ENCODE data around the gene AIFM3.
"Not testable (repeated sequence)": the region's sequence is repeated elsewhere in the genome, so short reads cannot be mapped to it uniquely, and the experiment has no call there.

The AIFM3 gene

GRCh38 chr22:20992056-20992442 is 25.0 kb downstream of the AIFM3 start:
- no peak for DNase-seq

DNA sequence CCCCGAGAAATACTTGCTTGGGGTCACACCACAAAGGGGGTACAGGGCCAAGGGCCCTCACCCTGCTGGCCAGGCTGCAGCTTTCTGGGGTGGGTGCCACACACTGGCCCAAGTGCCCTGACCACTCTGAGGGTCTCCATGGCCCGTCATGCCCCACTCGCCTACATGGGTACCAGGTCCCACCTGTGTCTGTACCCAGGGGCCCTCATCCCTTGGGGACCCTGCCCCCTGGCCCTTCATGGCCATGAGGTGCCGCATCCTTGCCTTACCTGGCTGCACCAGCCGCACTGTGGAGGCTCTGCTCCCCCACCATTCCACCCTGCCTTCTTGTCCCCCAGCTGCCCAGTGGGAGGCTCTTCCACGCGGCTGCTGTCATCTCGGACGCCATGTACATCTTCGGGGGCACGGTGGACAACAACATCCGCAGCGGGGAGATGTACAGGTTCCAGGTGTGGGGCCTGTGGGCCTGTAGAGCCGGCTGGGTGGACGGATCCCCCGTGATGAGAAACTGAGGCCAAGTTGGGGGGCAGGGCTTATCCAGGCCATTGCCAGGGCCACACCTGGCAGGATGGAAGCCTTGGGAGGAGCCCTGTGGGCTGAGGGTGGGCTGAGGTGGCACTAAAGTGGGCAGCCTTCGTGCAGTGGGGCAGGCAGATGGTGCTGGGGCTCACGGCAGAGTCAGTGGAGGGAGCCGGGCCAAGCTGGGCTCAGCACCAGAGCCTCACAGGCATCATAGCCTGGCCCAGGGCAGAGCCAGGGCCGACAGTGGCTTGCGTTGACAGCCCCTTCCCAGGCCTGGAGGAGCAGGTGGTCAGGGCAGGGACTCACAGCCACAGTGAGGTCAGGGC is 25.6 kb downstream of the AIFM3 start:
- DNase-seq, result no peak

- DNase-seq, result no peak
Measured at GRCh38 chr22:20993304-20994127, 26.5 kb downstream of the AIFM3 start.

- no peak for DNase-seq
Measured at GRCh38 chr22:20994128-20994901, 27.3 kb downstream of the AIFM3 start.

DNA sequence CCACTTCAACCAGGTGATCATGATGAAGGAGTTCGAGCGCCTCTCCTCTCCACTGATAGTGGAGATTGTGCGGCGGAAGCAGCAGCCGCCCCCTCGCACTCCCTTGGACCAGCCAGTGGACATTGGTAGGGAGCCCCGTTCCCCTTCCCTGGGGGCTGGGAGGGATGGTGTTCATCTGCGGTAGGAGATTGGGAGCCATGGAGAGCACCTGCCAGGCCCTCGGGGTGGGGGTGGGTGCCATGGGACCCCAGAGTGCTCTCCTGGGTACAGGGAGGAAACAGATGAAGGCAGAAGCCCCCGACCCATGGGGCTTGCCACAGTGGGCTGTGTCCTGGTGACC is 27.8 kb downstream of the AIFM3 start:
- DNase-seq, result no peak

- no peak for DNase-seq
Measured at GRCh38 chr22:20995329-20996030, 28.4 kb downstream of the AIFM3 start.

GRCh38 chr22:20996031-20996410 is 29.0 kb downstream of the AIFM3 start:
- no peak for DNase-seq

GRCh38 chr22:20996598-20997535 is 29.8 kb downstream of the AIFM3 start:
- no peak for DNase-seq

DNA sequence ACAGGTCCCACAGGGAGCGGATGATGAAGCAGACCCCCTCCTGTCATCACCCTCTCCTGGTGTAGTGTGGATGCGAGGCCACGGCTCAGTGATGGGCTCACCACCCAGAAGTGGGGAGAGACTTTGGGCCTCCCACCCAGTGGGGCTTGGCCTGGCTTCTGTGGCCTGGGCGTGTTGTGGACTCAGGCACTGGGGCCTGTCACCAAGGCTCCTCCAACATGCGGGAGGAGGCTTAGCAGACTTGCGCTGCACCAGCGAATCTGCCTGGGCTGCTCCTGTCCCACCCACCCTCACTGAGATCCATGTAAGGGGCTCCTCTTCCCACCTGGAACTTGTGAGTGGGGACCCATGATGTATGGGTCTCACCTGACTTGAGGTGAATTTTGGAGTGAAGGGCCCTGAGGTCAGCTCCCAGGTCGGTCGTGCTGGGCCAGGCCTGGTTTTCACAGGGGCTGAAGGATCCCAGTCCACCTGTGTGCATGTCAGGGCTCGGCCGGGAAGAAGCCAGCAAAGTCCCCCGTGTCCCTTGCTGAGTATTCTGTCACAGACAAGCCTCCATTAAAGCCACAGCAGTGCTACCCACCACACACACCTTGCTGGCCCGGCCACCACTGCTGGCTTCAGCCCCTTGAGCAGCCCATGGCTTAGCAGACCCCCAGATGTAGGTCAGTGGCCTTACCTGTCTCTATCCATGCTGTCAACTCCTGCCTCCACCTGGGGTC is 30.6 kb downstream of the AIFM3 start:
- no peak for DNase-seq

DNA sequence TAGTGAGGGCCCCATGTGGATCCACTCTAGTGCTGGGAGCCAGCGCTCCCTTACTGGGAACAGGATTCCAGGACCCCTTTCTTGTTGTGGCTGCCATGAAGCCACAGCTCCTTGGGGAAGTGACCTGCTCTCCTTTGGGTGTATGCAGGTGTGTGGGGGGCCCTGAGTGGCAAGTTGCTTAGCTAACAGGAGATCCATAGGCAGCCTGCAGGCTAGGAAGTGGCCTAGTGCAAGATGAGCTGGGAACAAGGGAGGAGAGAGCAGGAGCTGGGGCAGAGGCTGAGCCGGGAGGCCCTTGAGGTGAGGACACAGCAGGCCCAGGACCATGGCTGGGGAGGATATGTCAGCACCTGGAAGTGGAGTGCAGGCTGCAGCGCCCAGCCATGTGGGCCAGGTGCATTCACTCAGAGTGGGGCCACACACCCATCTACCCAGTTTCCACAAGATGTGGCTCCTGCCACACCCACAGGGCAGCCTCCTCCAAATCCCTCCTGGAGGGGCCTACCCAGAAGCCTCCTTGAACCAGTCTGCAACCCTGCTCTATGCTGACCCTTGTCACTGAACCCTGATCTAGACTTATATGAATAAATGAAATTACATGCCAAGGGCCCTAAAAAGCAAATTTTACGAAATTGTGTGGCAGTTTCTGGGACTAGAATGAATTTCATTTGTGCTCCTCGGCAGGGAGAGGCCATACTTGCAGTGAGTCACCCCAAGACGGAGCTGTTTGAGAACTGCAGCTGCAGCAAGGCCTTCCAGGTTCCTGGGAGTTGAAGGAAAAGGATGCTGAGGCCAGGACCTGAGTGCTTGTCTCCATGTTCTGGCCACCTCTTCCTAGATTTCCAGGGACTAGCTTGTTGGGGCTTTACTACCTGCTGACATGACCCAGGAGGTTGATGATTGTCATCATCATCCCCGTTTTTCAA is 31.6 kb downstream of the AIFM3 start:
- no peak for DNase-seq

- DNase-seq, result no peak
Measured at GRCh38 chr22:20999350-21000206, 32.5 kb downstream of the AIFM3 start.

DNA sequence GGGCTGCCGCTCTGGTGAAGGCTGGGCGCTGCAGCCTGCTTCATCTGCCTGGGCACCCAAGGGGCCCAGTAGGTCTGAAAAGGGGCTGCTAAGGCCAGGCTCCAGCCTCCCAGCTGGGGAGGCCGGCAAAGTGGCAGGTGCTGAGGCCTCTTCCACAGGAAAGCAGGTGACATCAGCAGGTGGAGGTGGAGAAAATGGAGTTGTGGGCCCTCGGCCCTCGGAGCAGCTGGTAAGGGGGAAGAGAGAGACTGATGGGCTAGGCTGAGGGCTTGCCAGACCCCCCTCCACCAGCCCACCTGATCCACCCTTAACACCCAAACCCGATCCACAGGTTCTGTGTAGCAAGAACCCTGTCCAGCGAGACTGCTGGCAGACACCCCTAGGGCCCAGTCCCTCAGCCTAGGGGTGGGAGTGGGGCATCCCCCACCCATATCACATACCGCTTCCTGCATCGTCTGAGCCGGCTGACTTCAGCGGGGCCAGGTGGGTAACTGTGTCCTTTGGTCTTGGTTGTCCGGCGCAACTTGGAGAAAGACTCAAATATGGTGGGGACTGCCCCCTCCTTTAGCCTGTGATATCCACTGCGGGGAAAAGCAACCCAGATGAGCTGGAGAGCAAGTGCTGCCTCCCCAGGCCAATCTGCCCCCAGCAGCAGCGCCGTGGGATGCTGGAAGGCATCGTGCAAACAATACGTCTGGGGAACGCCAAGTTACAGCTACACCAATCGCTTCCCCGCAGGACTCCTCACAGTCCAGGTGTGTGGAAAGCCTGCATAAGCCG is 33.3 kb downstream of the AIFM3 start:
- peak; percentile 19 for DNase-seq

DNA sequence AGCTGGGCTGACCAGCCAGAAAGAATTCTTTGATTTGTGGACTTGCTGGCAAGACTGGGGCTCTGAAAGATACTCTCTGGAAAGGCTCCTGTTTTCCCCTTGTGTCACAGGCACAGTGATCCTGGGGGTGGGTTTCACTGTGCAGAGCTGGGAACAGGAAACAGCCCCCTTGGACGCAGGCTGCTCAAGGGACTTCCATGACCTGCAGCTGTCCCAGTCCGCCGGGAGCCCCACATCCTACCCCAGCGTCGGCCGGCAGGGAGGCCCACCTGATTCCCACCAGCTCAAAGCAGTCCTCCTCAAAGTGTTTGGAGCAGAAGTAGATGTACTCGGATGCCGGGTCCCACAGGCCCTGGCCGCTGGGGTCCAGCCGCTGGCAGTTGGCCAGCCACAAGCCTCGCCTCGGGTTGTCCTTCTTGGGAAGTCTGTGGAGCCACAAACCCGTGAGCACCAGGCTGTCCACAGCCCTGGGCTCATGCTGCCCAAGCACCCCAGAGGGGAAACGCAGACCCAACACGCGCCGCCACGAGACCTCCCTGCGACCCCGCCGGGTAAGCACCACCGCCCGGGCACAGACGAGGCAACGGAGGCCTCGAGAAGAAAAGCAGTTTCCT is 34.0 kb downstream of the AIFM3 start:
- DNase-seq, result no peak

- peak; percentile 93 for DNase-seq
Measured at GRCh38 chr22:21001601-21002325, 34.7 kb downstream of the AIFM3 start, which contains the start of gene THAP7. THAP7 (minus strand) TSS chr22:21002118; CDS start chr22:21001911, 207 bp downstream.

DNA sequence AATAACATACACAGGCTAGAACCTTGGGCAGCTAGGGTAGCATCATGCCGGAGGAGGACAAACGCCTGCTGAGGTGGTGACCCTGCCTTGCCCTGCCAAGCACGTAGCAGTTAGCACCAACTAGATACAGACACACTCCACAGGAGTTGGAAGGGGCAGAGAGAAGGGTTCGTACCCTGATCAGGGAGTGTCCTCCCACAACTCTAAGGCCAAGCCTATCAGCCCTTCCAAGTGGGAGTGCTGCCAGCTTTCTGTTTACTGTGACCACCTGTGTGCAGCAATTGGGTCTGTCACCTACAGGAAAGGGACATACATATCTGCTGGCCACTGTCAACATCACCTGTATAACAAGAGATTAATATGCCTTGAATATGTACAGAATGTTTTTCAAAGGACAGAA is 36.7 kb downstream of the AIFM3 start:
- peak; percentile 86 for DNase-seq

GRCh38 chr22:21009208-21009607 is 42.2 kb downstream of the AIFM3 start:
- not testable (repeated sequence) for DNase-seq
